Dendritic cell treated with granulocyte-macrophage colony-stimulating factor and Interleukin-4, amounts not matched to agents 40 ng/mL and 50 ng/mL, for 4 days (primary cell): ENCODE measurements around the gene SAT1.
A peak's percentile ranks its signal among the peaks of the same experiment; 100 is the strongest.

Source experiments
- H3K27ac Mint-ChIP-seq: one replicate; pipeline ENCODE4 v1.8.0; 2022; ENCODE audit warnings: mild to moderate bottlenecking, mixed read lengths
- H3K27me3 Mint-ChIP-seq: one replicate; pipeline ENCODE4 v1.8.0; 2022; ENCODE audit warnings: mild to moderate bottlenecking, mixed read lengths
- H3K36me3 Mint-ChIP-seq: one replicate; pipeline ENCODE4 v1.8.0; 2022; ENCODE audit warnings: low read depth, mixed read lengths
- H3K4me1 Mint-ChIP-seq: one replicate; pipeline ENCODE4 v1.8.0; 2022; ENCODE audit warnings: low read depth, mixed read lengths
- H3K4me3 Mint-ChIP-seq: one replicate; pipeline ENCODE4 v1.8.0; 2022; ENCODE audit warnings: mild to moderate bottlenecking, moderate library complexity, mixed read lengths
- H3K9me3 Mint-ChIP-seq: one replicate; pipeline ENCODE4 v1.8.0; 2022; ENCODE audit warnings: mixed read lengths
- intact Hi-C: fragments of 100-400 bp; cut with micrococcal nuclease; formaldehyde crosslinking; loops from one replicate; pipeline ENCODE4 v1.15.0; 2022

SAT1 gene

GRCh38 chrX:23805389-23805788 lies 22.4 kb downstream of the SAT1 start:
- H3K36me3 Mint-ChIP-seq, result no peaks in the 10 kb centered on the region
- H3K27me3 Mint-ChIP-seq, result no peaks in the 10 kb centered on the region
- H3K4me1 Mint-ChIP-seq, result peaks cover 22% of the 10 kb centered on the region
- H3K9me3 Mint-ChIP-seq, result no peaks in the 10 kb centered on the region
- H3K27ac Mint-ChIP-seq, result peak overlapping the region; percentile 67
- H3K4me3 Mint-ChIP-seq, result no peak overlapping the region
- intact Hi-C loops, result no loop called here

- H3K27ac Mint-ChIP-seq, result no peak overlapping the region
- H3K9me3 Mint-ChIP-seq, result no peaks in the 10 kb centered on the region
- peaks cover 9% of the 10 kb centered on the region for H3K4me1 Mint-ChIP-seq
- H3K4me3 Mint-ChIP-seq, result no peak overlapping the region
- no peaks in the 10 kb centered on the region for H3K36me3 Mint-ChIP-seq
- H3K27me3 Mint-ChIP-seq, result no peaks in the 10 kb centered on the region
- intact Hi-C loops, result no loop called here
Measured at GRCh38 chrX:23810279-23810678, 27.3 kb downstream of the SAT1 start.

- no peaks in the 10 kb centered on the region for H3K9me3 Mint-ChIP-seq
- intact Hi-C loops, result no loop called here
- no peaks in the 10 kb centered on the region for H3K27me3 Mint-ChIP-seq
- H3K4me1 Mint-ChIP-seq, result peaks cover 5% of the 10 kb centered on the region
- peak overlapping the region; percentile 32 for H3K4me3 Mint-ChIP-seq
- no peaks in the 10 kb centered on the region for H3K36me3 Mint-ChIP-seq
- H3K27ac Mint-ChIP-seq, result peak overlapping the region; percentile 55
Measured at GRCh38 chrX:23811108-23811651, 28.2 kb downstream of the SAT1 start.

DNA sequence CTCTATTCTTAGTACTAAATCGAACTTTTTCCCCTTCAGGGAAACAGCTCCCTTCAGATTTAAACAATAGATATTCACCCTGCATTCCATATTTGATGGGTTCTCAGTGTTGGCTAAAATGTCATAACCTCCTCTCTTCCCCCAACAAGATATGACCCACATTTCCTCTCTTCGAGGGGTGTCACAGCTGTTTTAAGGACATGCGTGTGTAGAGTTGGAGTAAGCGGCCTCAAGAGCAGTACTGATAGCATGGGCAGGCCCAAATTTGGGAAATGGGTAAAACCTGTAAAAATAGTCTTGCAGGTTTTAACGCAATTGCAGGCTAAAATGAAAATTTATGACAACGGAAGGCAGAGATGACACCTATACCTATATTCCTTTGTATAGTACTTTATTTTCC lies 28.7 kb downstream of the SAT1 start:
- H3K9me3 Mint-ChIP-seq, result no peaks in the 10 kb centered on the region
- peaks cover 5% of the 10 kb centered on the region for H3K4me1 Mint-ChIP-seq
- no peaks in the 10 kb centered on the region for H3K27me3 Mint-ChIP-seq
- intact Hi-C loops, result no loop called here
- H3K36me3 Mint-ChIP-seq, result no peaks in the 10 kb centered on the region
- H3K27ac Mint-ChIP-seq, result peak overlapping the region; percentile 55
- peak overlapping the region; percentile 32 for H3K4me3 Mint-ChIP-seq

- Mint-ChIP-seq H3K9me3 (no peaks in the 10 kb centered on the region), H3K36me3 (no peaks in the 10 kb centered on the region), H3K4me3 (no peak overlapping the region), H3K4me1 (peaks cover 12% of the 10 kb centered on the region), H3K27ac (no peak overlapping the region), H3K27me3 (no peaks in the 10 kb centered on the region)
- intact Hi-C loops, result no loop called here
Measured at GRCh38 chrX:23813808-23814207, 30.8 kb downstream of the SAT1 start.

GRCh38 chrX:23815376-23815775 lies 32.4 kb downstream of the SAT1 start:
- Mint-ChIP-seq H3K4me3 (no peak overlapping the region), H3K4me1 (peaks cover 12% of the 10 kb centered on the region), H3K27ac (no peak overlapping the region), H3K27me3 (no peaks in the 10 kb centered on the region), H3K9me3 (no peaks in the 10 kb centered on the region), H3K36me3 (no peaks in the 10 kb centered on the region)
- intact Hi-C loops, result no loop called here

DNA sequence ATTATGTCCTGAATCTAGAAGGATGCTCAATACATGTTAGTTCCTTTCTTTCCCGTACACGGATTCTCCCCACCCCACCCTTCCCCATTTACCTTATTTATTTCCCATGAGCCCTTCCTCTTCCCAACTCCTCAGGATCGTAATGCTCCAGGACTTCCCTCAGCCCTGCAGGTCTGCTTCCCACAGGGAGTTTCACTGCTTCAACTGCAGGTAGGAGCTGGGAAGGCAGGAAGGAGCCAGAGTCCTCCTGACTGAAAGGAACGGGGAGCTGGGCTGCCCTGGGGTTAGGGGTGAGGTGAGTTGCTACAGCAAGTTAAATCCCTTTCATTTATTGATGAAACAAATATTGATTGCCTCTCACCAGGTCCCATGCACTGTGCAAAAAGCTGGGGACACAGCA lies 33.2 kb downstream of the SAT1 start:
- Mint-ChIP-seq H3K4me3 (no peak overlapping the region), H3K27me3 (no peaks in the 10 kb centered on the region), H3K9me3 (no peaks in the 10 kb centered on the region), H3K36me3 (no peaks in the 10 kb centered on the region), H3K27ac (no peak overlapping the region), H3K4me1 (peaks cover 12% of the 10 kb centered on the region)
- intact Hi-C loops, result no loop called here

- H3K27ac Mint-ChIP-seq, result no peak overlapping the region
- H3K36me3 Mint-ChIP-seq, result no peaks in the 10 kb centered on the region
- H3K4me1 Mint-ChIP-seq, result peaks cover 7% of the 10 kb centered on the region
- H3K27me3 Mint-ChIP-seq, result no peaks in the 10 kb centered on the region
- intact Hi-C loops, result no loop called here
- no peak overlapping the region for H3K4me3 Mint-ChIP-seq
- no peaks in the 10 kb centered on the region for H3K9me3 Mint-ChIP-seq
Measured at GRCh38 chrX:23817979-23818336, 35.0 kb downstream of the SAT1 start.

DNA sequence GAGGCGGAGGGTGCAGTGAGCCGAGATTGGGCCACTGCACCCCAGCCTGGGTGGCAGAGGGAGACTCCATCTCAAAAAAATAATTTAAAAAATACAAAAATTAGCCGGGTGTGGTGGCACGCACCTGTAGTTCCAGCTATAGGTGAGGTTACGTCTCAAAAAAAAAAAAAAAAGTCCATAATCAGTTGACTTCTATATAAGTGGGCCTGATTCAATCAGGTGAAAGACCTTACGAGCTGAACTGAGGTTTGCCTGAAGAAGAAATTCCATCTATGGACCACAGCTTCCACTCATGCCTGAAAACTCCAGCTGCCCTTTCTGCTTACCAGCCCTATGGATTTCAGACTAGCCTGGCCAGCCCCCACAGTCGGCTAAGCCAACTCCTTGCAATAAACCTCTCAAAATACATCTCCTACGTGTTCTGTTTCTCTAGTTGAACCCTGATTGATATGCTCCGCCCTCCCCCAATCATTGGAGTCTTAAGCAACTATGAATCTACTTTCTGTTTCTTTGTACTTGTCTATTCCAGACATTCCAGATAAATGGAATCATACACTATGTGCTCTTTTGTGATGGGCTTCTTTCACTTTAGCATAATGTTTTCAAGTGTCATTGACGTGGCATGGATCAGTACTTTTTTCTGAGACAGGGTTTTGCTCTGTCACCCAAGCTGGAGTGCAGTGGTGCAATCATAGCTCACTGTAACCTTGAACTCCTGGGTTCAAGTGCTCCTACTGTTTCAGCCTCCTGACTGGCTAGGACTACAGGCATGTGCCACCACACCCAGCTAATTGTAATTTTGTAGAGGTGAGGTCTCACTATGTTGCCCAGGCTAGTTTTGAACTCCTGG lies 36.6 kb downstream of the SAT1 start:
- Mint-ChIP-seq H3K27me3 (no peaks in the 10 kb centered on the region), H3K9me3 (no peaks in the 10 kb centered on the region), H3K27ac (no peak overlapping the region), H3K36me3 (no peaks in the 10 kb centered on the region), H3K4me1 (peaks cover 7% of the 10 kb centered on the region), H3K4me3 (no peak overlapping the region)
- intact Hi-C loops, result no loop called here

- Mint-ChIP-seq H3K36me3 (no peaks in the 10 kb centered on the region), H3K9me3 (no peaks in the 10 kb centered on the region), H3K27me3 (no peaks in the 10 kb centered on the region), H3K27ac (no peak overlapping the region), H3K4me1 (peaks cover 7% of the 10 kb centered on the region), H3K4me3 (no peak overlapping the region)
- intact Hi-C loops, result no loop called here
Measured at GRCh38 chrX:23820235-23820782, 37.3 kb downstream of the SAT1 start.

GRCh38 chrX:23821847-23822246 lies 38.9 kb downstream of the SAT1 start:
- Mint-ChIP-seq H3K27ac (no peak overlapping the region), H3K4me3 (no peak overlapping the region), H3K4me1 (peaks cover 18% of the 10 kb centered on the region), H3K27me3 (no peaks in the 10 kb centered on the region), H3K36me3 (no peaks in the 10 kb centered on the region), H3K9me3 (no peaks in the 10 kb centered on the region)
- intact Hi-C loops, result no loop called here

- intact Hi-C loops, result no loop called here
- H3K27me3 Mint-ChIP-seq, result no peaks in the 10 kb centered on the region
- H3K4me3 Mint-ChIP-seq, result no peak overlapping the region
- no peaks in the 10 kb centered on the region for H3K36me3 Mint-ChIP-seq
- no peak overlapping the region for H3K27ac Mint-ChIP-seq
- peaks cover 12% of the 10 kb centered on the region for H3K4me1 Mint-ChIP-seq
- H3K9me3 Mint-ChIP-seq, result no peaks in the 10 kb centered on the region
Measured at GRCh38 chrX:23822397-23822796, 39.4 kb downstream of the SAT1 start.

DNA sequence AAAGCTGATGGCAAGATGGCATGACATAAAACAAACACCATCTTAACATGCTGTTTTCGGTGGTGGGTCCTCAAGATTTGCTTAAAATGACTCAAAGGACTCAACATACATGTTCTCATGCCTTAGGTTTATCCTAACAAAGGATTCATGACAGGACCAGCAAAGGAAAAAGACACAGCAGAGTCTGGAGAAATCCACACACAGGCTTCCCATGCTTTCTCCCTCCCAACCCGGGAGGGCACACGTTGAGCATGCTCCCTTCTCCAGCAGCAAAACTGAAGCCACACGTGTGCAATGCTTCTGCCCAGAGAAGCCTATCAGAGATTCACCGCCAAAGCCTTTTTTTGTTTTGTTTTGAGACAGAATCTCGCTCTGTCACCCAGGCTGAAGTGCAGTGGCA lies 39.9 kb downstream of the SAT1 start:
- intact Hi-C loops, result no loop called here
- H3K36me3 Mint-ChIP-seq, result no peaks in the 10 kb centered on the region
- H3K27ac Mint-ChIP-seq, result no peak overlapping the region
- H3K4me1 Mint-ChIP-seq, result peaks cover 10% of the 10 kb centered on the region
- H3K9me3 Mint-ChIP-seq, result no peaks in the 10 kb centered on the region
- no peak overlapping the region for H3K4me3 Mint-ChIP-seq
- H3K27me3 Mint-ChIP-seq, result no peaks in the 10 kb centered on the region

GRCh38 chrX:23825675-23826074 lies 42.7 kb downstream of the SAT1 start:
- no peak overlapping the region for H3K4me3 Mint-ChIP-seq
- H3K36me3 Mint-ChIP-seq, result no peaks in the 10 kb centered on the region
- peaks cover 10% of the 10 kb centered on the region for H3K4me1 Mint-ChIP-seq
- H3K9me3 Mint-ChIP-seq, result no peaks in the 10 kb centered on the region
- intact Hi-C loops, result no loop called here
- no peaks in the 10 kb centered on the region for H3K27me3 Mint-ChIP-seq
- no peak overlapping the region for H3K27ac Mint-ChIP-seq
